HG02840 (cell line): ENCODE results near the gene RBM11.
"Not testable (repeated sequence)": the region's sequence is repeated elsewhere in the genome, so short reads cannot be mapped to it uniquely, and the experiment has no call there.

Experiments used
- ATAC-seq: cut with Tn5 transposase; IDR thresholded peaks from one replicate; pipeline ENCODE4 v1.9.1; 2021; ENCODE audit warnings: mild to moderate bottlenecking, moderate library complexity, moderate number of reproducible peaks; ENCODE audit not compliant: unreplicated experiment, low FRiP score

Gene RBM11, protein sequence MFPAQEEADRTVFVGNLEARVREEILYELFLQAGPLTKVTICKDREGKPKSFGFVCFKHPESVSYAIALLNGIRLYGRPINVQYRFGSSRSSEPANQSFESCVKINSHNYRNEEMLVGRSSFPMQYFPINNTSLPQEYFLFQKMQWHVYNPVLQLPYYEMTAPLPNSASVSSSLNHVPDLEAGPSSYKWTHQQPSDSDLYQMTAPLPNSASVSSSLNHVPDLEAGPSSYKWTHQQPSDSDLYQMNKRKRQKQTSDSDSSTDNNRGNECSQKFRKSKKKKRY

DNA sequence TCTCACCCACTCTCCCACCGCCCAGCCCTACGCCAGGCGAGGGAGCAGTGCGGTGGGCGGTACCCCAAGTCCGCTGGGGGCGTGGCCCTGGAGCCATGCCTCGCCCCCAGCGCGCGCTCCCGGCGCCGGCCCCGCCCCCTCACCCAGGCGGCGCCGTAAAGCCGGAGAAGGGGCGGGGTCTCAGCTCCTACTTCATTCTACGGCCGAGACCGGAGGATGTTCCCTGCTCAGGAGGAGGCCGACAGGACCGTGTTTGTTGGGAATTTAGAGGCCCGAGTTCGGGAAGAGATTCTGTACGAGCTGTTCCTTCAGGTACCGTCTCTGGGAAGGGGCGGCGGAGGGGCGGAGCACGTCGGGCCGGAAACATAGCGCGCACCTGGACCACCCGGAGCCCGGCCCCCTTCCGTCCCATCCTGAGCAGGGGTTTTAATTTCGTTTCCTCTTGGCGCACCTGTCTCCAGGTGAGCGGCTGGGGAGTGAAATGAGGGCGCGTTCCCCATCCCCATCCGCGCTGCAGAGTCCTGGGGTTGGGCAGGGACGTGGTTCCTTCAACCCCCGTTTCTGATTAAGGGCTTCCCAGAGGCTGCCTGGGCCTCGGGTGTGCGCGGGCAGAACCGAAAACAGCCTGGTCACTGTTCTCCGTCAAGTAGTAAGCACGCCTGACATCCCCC lies at the start of gene RBM11:
Gene RBM11, plus strand, starts transcription at position 187 of the 671 bp plus-strand sequence. Its CDS starts 30 bp downstream, at position 217.
- peak; percentile 90 for ATAC-seq

DNA sequence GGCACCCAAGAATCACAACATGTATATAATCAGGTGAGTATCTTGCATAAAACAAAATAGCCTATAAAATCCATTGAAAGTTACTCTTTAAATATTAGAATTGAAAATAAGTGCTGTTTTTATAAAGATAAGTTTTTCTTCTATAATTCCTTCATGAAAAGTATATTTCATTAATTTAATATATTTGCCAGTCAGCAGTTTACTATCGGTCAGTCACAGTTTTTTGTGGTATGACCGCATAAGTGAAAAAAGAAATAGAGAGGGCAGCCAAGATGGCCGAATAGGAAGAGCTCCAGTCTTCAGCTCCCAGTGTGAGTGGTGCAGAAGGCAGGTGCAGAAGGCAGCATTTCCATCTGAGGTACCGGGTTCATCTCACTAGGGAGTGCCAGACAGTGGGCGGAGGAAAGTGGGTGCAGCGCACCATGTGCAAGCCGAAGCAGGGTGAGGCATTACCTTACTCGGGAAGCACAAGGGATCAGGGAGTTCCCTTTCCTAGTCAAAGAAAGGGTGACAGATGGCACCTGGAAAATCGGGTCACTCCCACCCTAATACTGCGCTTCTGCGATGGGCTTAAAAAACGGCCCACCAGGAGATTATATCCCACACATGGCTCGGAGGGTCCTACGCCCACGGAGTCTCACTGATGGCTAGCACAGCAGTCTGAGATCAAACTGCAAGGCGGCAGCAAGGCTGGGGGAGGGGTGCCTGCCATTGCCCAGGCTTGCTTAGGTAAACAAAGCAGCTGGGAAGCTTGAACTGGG lies 49.3 kb upstream of the RBM11 start:
- ATAC-seq, result not testable (repeated sequence)

DNA sequence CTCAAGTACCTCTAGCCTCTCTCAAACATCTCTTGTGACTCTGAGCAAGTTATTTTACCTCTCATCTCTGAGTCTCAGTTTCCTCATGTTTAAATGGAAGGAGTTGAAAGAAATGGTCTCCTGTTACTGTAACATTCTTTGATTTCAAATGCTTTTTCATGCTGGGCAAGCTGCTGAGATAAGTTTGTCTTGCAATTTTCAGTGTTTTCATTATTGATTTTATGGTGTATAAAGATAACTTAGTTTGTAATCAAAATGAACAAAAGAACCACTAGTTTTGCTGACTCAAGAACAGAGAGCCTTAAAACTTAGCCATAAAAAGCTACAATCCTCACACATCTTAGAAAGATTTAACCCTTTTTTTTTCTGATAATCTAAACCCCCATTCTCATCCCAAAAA lies 9.7 kb upstream of the RBM11 start:
- ATAC-seq, result no peak

DNA sequence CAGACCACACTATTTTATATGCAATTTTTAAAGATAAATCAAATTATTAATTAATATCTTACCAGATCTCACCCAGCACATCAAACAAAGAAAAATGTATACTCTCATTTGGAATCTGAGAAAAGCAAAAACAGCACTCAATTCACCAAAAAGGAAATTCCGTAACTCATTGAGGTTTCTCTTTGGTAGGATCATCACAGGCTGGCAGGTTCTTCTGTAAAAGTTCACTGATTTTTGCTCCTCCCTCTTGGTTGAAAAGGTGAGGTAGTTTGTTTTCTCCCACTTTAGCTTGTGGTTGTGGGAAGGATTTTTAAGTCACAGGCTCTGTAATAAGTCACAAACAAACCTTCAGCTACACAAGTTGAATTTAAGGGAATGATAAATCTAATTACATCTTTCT lies 5.2 kb upstream of the RBM11 start, which contains the start of gene LIPI:
Gene LIPI, minus strand, starts transcription at position 218 of the 400 bp plus-strand sequence. Its CDS starts 110 bp downstream, at position 108.
- ATAC-seq, result no peak

DNA sequence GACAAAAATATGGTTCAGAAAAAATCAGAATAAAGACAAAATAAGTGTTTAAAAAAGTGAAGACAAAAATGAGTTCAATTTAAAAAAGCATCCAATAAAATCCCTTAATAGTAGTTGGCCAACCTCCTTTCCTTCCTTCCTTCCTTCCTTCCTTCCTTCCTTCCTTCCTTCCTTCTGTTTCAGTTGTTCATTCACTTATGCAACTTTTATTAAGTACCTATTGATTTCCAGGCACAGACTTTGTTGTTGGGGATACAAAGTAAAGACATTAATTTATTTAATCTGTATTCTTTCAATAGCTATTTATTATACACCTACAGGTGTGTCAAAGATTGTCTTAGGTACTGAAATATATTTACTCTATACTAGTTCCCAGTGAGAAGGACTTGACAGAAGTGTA lies 2.8 kb upstream of the RBM11 start:
- no peak for ATAC-seq

DNA sequence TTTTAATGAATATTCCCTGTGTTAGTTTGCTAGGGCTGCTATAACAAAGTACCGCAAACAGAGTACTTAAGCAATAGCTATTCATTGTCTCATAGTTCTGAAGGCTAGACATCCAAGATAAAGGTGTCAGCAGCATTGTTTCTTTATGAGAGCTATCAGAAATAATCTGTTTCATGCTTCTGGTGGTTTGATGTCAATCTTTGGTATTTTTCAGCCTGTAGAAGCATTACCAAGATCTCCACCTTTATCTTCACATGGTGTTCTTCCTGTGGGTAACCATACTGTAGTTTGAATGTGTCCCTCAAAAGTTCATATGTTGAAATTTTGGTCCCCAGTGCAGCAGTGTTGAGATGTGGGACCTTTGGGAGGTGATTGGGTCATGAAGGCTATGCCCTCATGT lies 7.4 kb downstream of the RBM11 start:
- no peak for ATAC-seq

DNA sequence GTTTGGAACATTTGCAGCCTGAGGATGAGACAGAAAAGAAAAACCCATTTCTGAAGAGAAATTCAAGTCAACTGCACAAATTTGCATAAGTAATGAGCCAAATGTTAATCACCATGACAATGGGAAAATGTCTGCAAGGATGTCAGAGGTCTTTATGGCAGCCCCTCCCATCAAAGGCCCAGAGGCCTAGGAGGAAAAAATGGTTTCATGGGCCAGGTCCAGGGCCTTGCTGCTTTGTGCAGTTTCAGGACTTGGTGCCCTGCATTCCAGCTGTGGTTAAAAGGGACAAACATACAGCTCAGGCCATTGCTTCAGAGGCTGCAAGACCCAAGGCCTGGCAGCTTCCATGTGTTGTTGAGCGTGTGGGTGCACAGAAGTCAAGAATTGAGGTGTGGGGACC lies 13.4 kb downstream of the RBM11 start:
- no peak for ATAC-seq

DNA sequence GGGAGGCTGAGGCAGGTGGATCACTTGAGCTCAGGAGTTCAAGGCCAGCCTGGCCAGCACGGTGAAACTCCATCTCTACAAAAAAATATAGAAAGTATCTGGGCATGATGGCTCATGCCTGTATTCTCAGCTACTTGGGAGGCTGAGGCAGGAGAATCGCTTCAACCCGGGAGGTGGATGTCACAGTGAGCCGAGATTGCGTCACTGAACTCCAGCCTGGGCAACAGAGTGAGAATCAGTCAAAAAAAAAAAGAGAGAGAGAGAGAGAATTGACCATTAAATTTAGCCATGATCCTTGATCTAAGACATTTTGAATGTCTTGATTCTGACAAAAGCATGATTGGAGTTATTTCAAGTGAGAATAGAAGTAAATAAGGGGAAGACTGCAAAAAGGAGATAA lies 19.1 kb downstream of the RBM11 start:
- no peak for ATAC-seq

DNA sequence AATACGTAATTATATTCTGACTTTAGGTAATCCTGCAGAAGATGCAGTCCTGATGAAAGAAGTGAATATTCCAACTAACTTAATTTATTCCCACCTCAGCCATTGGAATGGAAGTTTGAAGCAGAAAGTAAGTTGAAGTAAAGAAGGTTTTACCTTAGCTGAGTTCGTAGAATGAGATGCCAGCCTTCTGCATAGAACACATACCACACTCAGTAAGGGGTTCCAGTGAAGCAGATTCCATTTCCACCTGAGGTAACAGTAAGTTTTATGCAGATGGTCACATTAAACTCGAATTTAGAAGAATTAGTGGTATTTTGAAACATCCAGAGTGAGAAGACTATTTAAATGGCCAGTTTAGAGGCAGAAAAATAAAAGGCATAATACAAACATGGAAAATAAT lies 20.2 kb downstream of the RBM11 start:
- ATAC-seq, result no peak

DNA sequence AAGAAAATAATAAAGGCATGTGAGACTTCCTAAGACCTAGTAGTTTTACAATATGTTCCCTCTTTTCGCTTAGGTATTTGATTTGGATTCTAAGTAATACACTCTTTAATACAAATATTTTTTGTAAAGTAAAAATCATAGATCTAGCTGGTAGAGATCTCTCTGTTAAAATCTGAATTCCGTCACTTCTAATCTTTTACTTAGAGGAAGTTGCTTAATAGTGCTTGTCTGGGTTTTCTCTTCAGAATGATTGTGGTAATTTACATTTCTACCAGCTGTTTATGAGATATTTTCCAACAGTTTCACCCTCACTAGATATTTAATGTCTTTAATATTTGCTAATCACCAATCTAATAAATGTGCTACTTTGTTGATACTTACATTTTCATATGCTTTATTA lies 23.3 kb downstream of the RBM11 start:
- ATAC-seq, result no peak

DNA sequence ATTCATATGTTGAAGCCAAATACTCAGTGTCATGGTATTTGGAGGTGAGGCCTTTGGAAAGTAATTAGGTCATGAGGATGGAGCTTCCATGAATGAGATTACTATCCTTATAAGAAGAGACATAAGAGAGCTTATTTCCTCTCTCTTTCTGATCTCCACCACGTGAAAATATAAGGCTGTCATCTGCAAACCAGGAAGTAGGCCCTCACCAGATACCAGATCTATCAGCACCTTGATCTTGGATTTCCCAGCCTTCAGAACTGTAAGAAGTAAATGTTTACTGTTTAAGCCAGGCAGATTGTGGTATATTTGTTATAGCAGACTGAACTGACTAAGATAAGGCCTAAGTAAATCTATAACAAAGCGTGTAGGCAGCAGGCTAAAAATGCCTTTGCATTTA lies 25.3 kb downstream of the RBM11 start:
- no peak for ATAC-seq

DNA sequence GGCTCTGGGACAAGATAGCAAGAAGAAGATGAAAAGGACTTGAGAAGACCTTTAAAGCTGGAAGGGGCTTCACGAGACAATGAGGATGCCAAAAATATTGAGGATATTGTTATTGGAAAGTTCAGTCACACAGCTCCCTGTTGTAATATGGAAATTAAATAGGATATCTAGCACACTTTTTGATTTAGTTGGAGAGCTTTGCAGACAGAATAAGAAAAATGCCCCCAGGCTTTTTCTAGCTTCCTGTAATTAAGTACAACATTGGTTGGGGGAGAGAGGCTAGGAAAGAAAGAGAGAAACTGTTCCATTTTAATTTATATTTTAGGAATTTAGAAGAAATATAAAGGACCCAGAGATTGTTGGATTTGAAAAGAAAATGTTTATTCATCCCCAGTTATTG lies 27.5 kb downstream of the RBM11 start:
- ATAC-seq, result no peak

DNA sequence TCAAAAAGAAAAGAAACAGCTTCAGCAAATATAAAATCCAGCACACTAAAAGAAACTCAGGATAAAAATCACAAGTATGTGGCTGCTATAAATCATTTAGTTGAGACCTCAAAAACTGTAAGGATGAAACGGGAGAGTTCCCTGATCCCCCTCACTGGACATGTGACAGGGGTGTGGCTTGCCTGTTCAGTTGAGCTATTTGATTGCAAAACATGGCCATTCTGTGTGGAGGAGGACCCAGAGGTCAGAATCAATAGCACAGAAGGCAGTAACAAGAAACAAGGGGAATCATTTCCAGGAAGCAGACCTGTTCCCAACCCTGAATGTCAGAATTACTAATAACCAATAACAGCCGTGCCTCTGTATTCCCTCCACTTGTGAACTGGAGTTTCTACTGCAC lies 27.9 kb downstream of the RBM11 start:
- no peak for ATAC-seq

DNA sequence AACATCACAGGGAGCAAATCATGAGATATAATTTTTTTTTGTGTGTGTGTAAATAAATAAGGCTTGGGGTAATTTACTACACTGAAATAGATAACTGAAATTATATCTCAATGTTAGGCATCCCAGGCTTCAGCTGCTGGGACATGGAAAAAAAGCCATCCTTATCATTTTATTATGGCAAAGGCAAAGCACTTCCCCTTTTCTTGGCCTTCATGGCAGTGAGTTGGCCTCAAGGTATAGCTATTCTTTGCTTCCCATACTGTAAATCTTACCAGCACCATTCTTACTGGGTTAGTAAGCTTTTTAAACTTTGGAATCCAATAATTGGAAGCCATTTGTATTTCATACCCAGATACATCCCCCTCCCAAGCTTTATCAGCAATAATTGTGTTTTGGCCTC lies 29.0 kb downstream of the RBM11 start:
- ATAC-seq, result no peak

DNA sequence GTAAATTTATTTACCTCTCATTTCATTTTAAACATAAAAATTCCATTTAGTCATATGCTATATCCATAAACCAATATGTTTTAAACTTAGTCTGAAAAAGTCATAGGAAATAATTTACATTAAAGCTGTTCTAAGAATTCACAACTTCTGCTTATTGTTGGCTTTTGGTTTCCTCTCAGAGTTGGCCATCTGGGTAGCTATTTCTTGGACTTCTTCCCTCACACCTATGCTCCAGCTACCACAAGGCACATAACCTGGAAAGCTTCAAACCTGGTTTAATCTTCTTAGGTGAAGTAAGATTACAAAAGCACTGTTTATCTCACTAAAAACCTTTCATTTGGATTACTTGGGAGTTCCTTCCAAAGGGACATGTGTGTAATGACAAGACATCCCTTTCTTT lies 29.8 kb downstream of the RBM11 start:
- no peak for ATAC-seq

DNA sequence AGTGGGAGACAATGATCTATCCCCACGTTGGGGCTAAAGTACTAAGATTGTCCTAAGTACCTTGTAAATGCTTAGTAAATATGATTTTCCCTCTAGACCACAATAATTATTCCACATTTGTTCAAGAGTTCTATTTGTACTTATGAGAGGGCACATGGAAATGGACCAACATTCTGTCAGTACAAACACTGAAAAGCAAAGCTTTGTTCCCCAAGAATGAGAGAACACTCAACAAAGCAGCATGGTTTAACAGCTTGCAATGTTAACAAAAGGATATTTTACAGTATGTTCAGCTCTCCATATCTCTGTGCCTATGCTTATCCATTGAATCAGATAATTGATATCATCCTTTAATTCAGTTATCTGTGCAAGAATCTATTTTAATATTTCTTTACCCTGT lies 35.4 kb downstream of the RBM11 start:
- no peak for ATAC-seq

DNA sequence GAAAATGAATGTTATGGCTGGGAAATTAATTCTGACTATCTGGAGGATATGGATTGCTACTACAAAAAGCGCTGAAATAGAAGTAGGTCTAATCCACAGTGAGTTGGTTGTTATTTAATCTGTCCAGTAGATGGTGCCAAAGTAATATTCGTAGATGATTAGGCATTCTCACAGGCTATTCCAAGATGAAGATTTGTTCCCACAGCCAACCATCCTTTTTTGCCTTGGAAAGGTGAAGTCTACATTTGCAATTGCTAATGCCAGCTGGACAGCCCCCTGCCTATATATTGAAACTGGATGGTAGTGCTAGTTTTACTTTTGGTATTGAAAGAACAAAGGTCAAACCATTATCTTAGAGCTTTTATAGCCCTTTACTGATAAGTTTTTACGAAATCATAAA lies 43.8 kb downstream of the RBM11 start:
- no peak for ATAC-seq

DNA sequence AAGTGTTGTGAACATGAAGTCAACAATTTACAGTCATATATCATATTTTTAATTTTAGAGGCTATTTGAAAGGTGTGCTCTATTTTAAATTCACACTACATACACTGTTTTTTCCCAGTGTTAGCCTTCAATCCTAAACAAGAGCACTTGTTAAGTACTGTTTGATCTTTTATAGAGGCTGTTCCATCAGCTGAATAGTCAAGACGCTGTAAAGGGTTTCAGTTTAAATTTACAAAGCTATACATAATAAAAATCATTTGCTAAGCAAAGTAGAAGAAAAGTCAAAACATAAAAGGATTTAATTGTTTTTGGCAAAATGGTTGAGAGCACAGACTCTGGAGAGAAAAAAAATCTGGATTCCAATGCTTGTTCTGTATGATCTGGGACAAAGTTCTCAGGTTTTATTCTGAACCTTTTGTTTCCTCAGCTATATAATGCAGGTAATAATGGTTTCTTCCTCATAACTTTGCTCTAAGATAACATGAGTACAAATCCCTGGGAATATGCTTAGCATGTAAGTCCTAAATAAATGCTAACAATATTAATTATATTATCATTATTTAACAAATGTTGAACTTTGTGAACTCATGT lies 44.3 kb downstream of the RBM11 start:
- ATAC-seq, result no peak

DNA sequence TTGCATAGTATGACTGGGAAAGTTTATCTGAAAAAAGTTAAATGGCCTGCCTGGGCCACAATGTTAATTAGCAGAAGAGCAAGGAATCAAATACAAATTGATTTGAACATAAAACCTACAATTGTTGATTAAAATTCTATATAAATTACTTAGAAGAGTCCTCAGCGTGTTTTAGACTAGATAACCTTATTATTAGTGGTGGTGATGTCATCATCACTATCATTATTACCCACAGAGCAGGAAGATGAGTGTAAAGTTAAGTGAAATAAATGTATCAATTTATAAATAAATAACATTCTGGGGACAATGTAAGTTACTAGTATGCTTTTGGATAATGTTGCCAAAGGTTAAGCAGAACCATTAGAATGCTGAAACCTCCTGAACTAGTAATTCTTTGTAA lies 46.1 kb downstream of the RBM11 start:
- ATAC-seq, result no peak

DNA sequence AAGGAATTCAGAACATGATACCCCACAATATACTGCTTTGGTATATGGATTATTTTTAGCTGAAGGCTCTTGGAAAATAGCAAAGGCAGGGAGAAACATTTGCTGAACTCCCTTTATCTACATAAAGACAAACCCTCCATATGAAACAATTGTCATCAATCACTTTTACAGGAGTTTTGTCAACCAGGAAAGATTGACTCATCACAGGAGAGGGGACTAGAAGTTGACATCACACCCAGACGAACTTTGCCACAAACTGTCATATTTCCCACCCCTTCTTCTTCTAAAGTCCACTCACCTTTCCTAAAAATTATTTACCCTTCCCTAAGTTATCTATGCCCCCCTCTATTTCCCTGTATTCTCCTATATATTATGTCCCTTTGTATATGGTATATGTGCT lies 47.9 kb downstream of the RBM11 start:
- ATAC-seq, result no peak

DNA sequence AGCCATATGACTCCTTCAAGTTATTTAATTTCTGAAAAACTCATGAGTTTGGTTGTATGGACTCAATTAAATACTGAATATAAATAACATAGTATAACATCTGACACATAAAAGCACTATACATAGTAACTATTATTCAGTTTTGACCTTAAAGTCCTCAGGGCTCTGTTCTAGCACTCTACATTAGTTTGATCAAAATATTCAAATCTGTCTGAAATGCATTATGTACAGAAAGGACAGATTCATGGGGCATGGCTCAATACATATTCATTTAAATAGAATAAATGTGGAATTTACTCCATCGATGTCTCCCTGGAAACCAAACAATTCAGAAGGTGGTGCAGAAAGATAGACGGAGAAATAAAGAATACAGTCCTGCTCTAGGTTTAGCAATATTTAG lies 49.1 kb downstream of the RBM11 start:
- no peak for ATAC-seq
